H1 (cell line): ENCODE measurements around the gene OGFRL1. TPM values are rescaled to one million over a fixed set of nuclear protein-coding genes. Genes with fewer than 3 reads are reported as not detected.

Source experiments
- CTCF ChIA-PET: fragments of 300-600 bp; sonication (Branson Sonifier 250); formaldehyde crosslinking; loops from one replicate; lab custom pipeline; 2021; ENCODE audit not compliant: partially characterized antibody; lab: Charles Lee
- POLR2A ChIA-PET: fragments of 300-600 bp; sonication (Branson Sonifier 250); formaldehyde crosslinking; loops from one replicate; lab custom pipeline; 2021; ENCODE audit warnings: inconsistent platforms; ENCODE audit not compliant: partially characterized antibody; lab: Charles Lee
- DNase-seq, 2 experiments: peaks; one replicate each; pipeline versions ENCODE4 v3.0.0 to v3.0.0-alpha.2; 2010 to 2022; ENCODE audit warnings: low spot score in 2 of 2, low read depth in 1 of 2, mixed read lengths in 1 of 2
- FAIRE-seq: peaks from 2 replicates; lab custom pipeline; 2011; peaks lifted over from hg19 to GRCh38; lab: Jason Lieb, UNC
- H2AFZ ChIP-seq: 2 replicates; pipeline ENCODE4 v1.8.1; 2012; ENCODE audit warnings: low read length, inconsistent platforms
- H2AK5ac ChIP-seq: 2 replicates; pipeline ENCODE4 v1.6.1; 2013; ENCODE audit warnings: low read depth, low read length
- H2BK120ac ChIP-seq: replicated peaks from 2 replicates; pipeline ENCODE3; 2013; ENCODE audit warnings: low read depth, low read length, inconsistent platforms
- H2BK12ac ChIP-seq: 2 replicates; pipeline ENCODE4 v1.6.1; 2013; ENCODE audit warnings: low read depth, low read length
- H2BK15ac ChIP-seq: 2 replicates; pipeline ENCODE4 v1.6.1; 2013; ENCODE audit warnings: low read length
- H2BK20ac ChIP-seq: 2 replicates; pipeline ENCODE4 v1.6.1; 2013; ENCODE audit warnings: low read length
- H2BK5ac ChIP-seq: 2 replicates; pipeline ENCODE4 v1.6.1; 2013; ENCODE audit warnings: low read depth, low read length
- H3K14ac ChIP-seq: 2 replicates; pipeline ENCODE4 v1.6.1; 2013; ENCODE audit warnings: inconsistent platforms; ENCODE audit not compliant: insufficient read length
- H3K18ac ChIP-seq: 2 replicates; pipeline ENCODE4 v1.6.1; 2013; ENCODE audit warnings: low read length; ENCODE audit errors: extremely low read depth
- H3K23ac ChIP-seq: 2 replicates; pipeline ENCODE4 v1.6.1; 2013; ENCODE audit warnings: inconsistent platforms; ENCODE audit not compliant: insufficient read length
- H3K23me2 ChIP-seq: 2 replicates; pipeline ENCODE4 v1.6.1; 2013; ENCODE audit warnings: low read depth, low read length
- H3K27ac ChIP-seq: 2 replicates; pipeline ENCODE4 v1.6.1; 2011; ENCODE audit warnings: low read depth, low read length, inconsistent platforms
- H3K27me3 ChIP-seq, 4 experiments: replicated peaks in 1 of 4; 1 replicate in 1 of 4; 2 replicates in 3 of 4; pipeline versions ENCODE4 v1.6.1 to v1.8.1; 2011 to 2013; ENCODE audit warnings: low read length in 3 of 4, mild to moderate bottlenecking in 3 of 4, inconsistent platforms in 2 of 4, mixed read lengths in 2 of 4, moderate library complexity in 1 of 4; ENCODE audit not compliant: control insufficient read depth in 3 of 4, insufficient read depth in 3 of 4; ENCODE audit errors: extremely low read depth in 1 of 4
- H3K36me3 ChIP-seq, 4 experiments: 2 replicates each; pipeline versions ENCODE4 v1.6.1 to v1.8.1; 2011 to 2013; ENCODE audit warnings: mild to moderate bottlenecking in 4 of 4, low read length in 3 of 4, moderate library complexity in 2 of 4, control low read depth in 1 of 4, inconsistent platforms in 1 of 4; ENCODE audit not compliant: insufficient read depth in 4 of 4, control insufficient read depth in 2 of 4
- H3K4ac ChIP-seq: replicated peaks from 2 replicates; pipeline ENCODE3; 2013; ENCODE audit warnings: low read length, low read depth, mixed read lengths, inconsistent platforms; ENCODE audit not compliant: insufficient read length
- H3K4me1 ChIP-seq, 4 experiments: replicated peaks in 1 of 4; 1 replicate in 1 of 4; 2 replicates in 3 of 4; pipeline versions ENCODE4 v1.6.1 to v1.8.1; 2011 to 2013; ENCODE audit warnings: low read length in 3 of 4, inconsistent platforms in 2 of 4, mixed read lengths in 1 of 4; ENCODE audit not compliant: insufficient read depth in 4 of 4, control insufficient read depth in 3 of 4
- H3K4me2 ChIP-seq, 2 experiments: 2 replicates each; pipeline versions ENCODE4 v1.6.1 to v1.8.1; 2011 to 2013; ENCODE audit warnings: low read depth in 2 of 2, low read length in 2 of 2, control low read depth in 1 of 2, inconsistent platforms in 1 of 2, mild to moderate bottlenecking in 1 of 2; ENCODE audit not compliant: insufficient read depth in 1 of 2
- H3K4me3 ChIP-seq, 4 experiments: fragments of 200-600, 300-600 bp in 1 of 4; sonication (generic), shearing (Covaris generic), sonication (Bioruptor Twin) in 1 of 4; 2 replicates each; pipeline versions ENCODE4 v1.5.1 to v1.8.1; 2011 to 2016; ENCODE audit warnings: low read length in 4 of 4, low read depth in 3 of 4, control low read depth in 2 of 4, inconsistent platforms in 2 of 4, mild to moderate bottlenecking in 2 of 4, mixed read lengths in 1 of 4, moderate library complexity in 1 of 4; ENCODE audit not compliant: insufficient read depth in 2 of 4; ENCODE audit errors: extremely low read depth in 1 of 4
- H3K56ac ChIP-seq: replicated peaks from 2 replicates; pipeline ENCODE3; 2013; ENCODE audit warnings: low read depth, mild to moderate bottlenecking, mixed read lengths, low read length, inconsistent platforms; ENCODE audit not compliant: insufficient read length
- H3K79me1 ChIP-seq: 2 replicates; pipeline ENCODE4 v1.6.1; 2013; ENCODE audit warnings: low read depth, low read length, control low read depth
- H3K79me2 ChIP-seq, 2 experiments: 2 replicates each; pipeline versions ENCODE4 v1.6.1 to v1.8.1; 2012 to 2013; ENCODE audit warnings: low read length in 2 of 2, mild to moderate bottlenecking in 2 of 2, inconsistent platforms in 1 of 2; ENCODE audit not compliant: insufficient read depth in 2 of 2, control insufficient read depth in 1 of 2
- H3K9ac ChIP-seq, 4 experiments: replicated peaks in 1 of 4; 1 replicate in 1 of 4; 2 replicates in 3 of 4; pipeline versions ENCODE4 v1.6.1 to v1.8.1; 2011 to 2013; ENCODE audit warnings: low read depth in 3 of 4, low read length in 3 of 4, control low read depth in 2 of 4, mild to moderate bottlenecking in 2 of 4, moderate library complexity in 2 of 4, inconsistent platforms in 1 of 4; ENCODE audit errors: extremely low read depth in 1 of 4
- H3K9me3 ChIP-seq, 2 experiments: 2 replicates each; pipeline versions ENCODE4 v1.6.1 to v1.8.1; 2012 to 2013; ENCODE audit warnings: mild to moderate bottlenecking in 2 of 2, moderate library complexity in 2 of 2, control low read depth in 1 of 2, inconsistent platforms in 1 of 2, low read depth in 1 of 2, low read length in 1 of 2, mixed read lengths in 1 of 2; ENCODE audit not compliant: insufficient read depth in 2 of 2
- H4K20me1 ChIP-seq, 2 experiments: replicated peaks in 1 of 2; 2 replicates each; pipeline versions ENCODE3 to v1.8.1; 2011 to 2013; ENCODE audit warnings: inconsistent platforms in 2 of 2, low read length in 2 of 2, mild to moderate bottlenecking in 1 of 2; ENCODE audit not compliant: insufficient read depth in 2 of 2, control insufficient read depth in 1 of 2
- H4K5ac ChIP-seq: 2 replicates; pipeline ENCODE4 v1.6.1; 2013; ENCODE audit warnings: low read length, low read depth, mixed read lengths, inconsistent platforms; ENCODE audit not compliant: insufficient read length
- H4K8ac ChIP-seq: 2 replicates; pipeline ENCODE4 v1.8.0; 2013; ENCODE audit warnings: mild to moderate bottlenecking, moderate library complexity, low read length, inconsistent platforms; ENCODE audit not compliant: insufficient read depth; ENCODE audit errors: extremely low read depth
- H4K91ac ChIP-seq: replicated peaks from 2 replicates; pipeline ENCODE3; 2013; ENCODE audit warnings: low read length, mixed read lengths, inconsistent platforms; ENCODE audit not compliant: insufficient read length
- ATF3 ChIP-seq: IDR thresholded peaks from 2 replicates; pipeline ENCODE4 v1.6.1; 2011; ENCODE audit warnings: low read depth, mild to moderate bottlenecking, low read length; ENCODE audit not compliant: insufficient read depth
- BCL11A ChIP-seq, 2 experiments: IDR thresholded peaks; one replicate each; pipeline ENCODE4 v1.6.1; 2011; ENCODE audit warnings: low read depth in 2 of 2, low read length in 2 of 2, mild to moderate bottlenecking in 2 of 2
- CEBPB ChIP-seq: IDR thresholded peaks from 2 replicates; pipeline ENCODE4 v1.6.1; 2012; ENCODE audit warnings: low read depth, low read length
- CHD1 ChIP-seq: IDR thresholded peaks from 2 replicates; pipeline ENCODE4 v1.6.1; 2012; ENCODE audit warnings: low read depth, low read length, improper control_type of control experiment
- CREB1 ChIP-seq: IDR thresholded peaks from 2 replicates; pipeline ENCODE4 v1.6.1; 2012; ENCODE audit warnings: inconsistent platforms
- CTCF ChIP-seq, 3 experiments: IDR thresholded peaks; 1 replicate in 2 of 3; 2 replicates in 1 of 3; pipeline versions ENCODE4 v1.5.1 to v1.6.1; 2011; ENCODE audit warnings: low read length in 3 of 3, mild to moderate bottlenecking in 3 of 3, inconsistent platforms in 2 of 3, low read depth in 1 of 3, moderate library complexity in 1 of 3; ENCODE audit not compliant: insufficient read depth in 1 of 3; ENCODE audit errors: control extremely low read depth in 1 of 3
- E2F6 ChIP-seq: IDR thresholded peaks from 2 replicates; pipeline ENCODE4 v1.6.1; 2012; ENCODE audit warnings: inconsistent platforms
- HDAC2 ChIP-seq, 2 experiments: fragments of 300-600 bp in 1 of 2; sonication (generic) in 1 of 2; IDR thresholded peaks; 2 replicates each; pipeline ENCODE4 v1.6.1; 2011 to 2012; ENCODE audit warnings: low read depth in 2 of 2, low read length in 2 of 2, mild to moderate bottlenecking in 2 of 2, moderate library complexity in 2 of 2, borderline replicate concordance in 1 of 2, inconsistent platforms in 1 of 2
- KDM5A ChIP-seq: fragments of 200-600 bp; IDR thresholded peaks from 2 replicates; pipeline ENCODE4 v1.7.1; 2012; ENCODE audit warnings: mild to moderate bottlenecking, low read length, inconsistent platforms, mixed read lengths
- NANOG ChIP-seq: IDR thresholded peaks from 2 replicates; pipeline ENCODE4 v1.6.1; 2011; ENCODE audit warnings: low read length, low read depth, mild to moderate bottlenecking, inconsistent platforms; ENCODE audit not compliant: insufficient read depth, poor library complexity, severe bottlenecking
- TBP ChIP-seq: IDR thresholded peaks from 2 replicates; pipeline ENCODE4 v1.6.1; 2011; ENCODE audit warnings: low read depth, low read length, improper control_type of control experiment
- WGBS, 2 experiments: shearing (Covaris generic) in 1 of 2; methylation state at CpG; one replicate each; pipeline versions ENCODE4 v1.1.6 to v1.1.7; 2013 to 2015; ENCODE audit warnings: low lambda C conversion rate in 2 of 2, mixed read lengths in 2 of 2, inconsistent platforms in 1 of 2, low coverage in 1 of 2, missing lambda C conversion rate in 1 of 2; ENCODE audit not compliant: insufficient replicate concordance in 2 of 2, insufficient coverage in 1 of 2, insufficient read length in 1 of 2; ENCODE audit errors: extremely low coverage in 1 of 2, missing lambda C conversion rate in 1 of 2; 5-methylcytosine and 5-hydroxymethylcytosine counted together
- polyA plus RNA-seq, 7 experiments: library from polyadenylated mRNA; depleted of rRNA in 3 of 7; stranded (reverse) in 5 of 7; unstranded in 2 of 7; fragments of >200 nt in 5 of 7; fragments of 200-250 nt in 2 of 7; gene quantifications; 1 replicate in 5 of 7; 2 replicates in 1 of 7; 4 replicates in 1 of 7; pipeline versions ENCODE4 v1.2.1 to v1.2.3, GENCODE V29; 2011 to 2013; ENCODE audit warnings: missing spikeins in 2 of 7, mixed read lengths in 2 of 7
- total RNA-seq: library from RNA; stranded (reverse); fragmentation: NEBNext Ultra II Directional; extraction: Animal tissue kit (Norgen Biotek cat#: 25700); gene quantifications from 2 replicates; pipeline ENCODE4 v1.2.1, GENCODE V29; 2021

The OGFRL1 gene
- total and polyA plus RNA-seq, 2 of the 8 experiments (the other 6 are each of a cell fraction or from before 2014, with no cell fraction given), result 1.1 to 9.0 TPM

- no peak for DNase-seq
- H4K8ac ChIP-seq, result no peak overlapping the region; the same call in 1 of the 2 replicates
- no peak overlapping the region for H3K4me3 ChIP-seq
- ChIA-PET CTCF (no interaction called here), POLR2A (no interaction called here)
- FAIRE-seq, result no peak
- no peaks in the 10 kb centered on the region for H3K27me3 ChIP-seq
- H2BK120ac ChIP-seq, result no peak overlapping the region
- no peak overlapping the region for H2BK15ac ChIP-seq
- H3K36me3 ChIP-seq, result no peaks in the 10 kb centered on the region
- no peak overlapping the region for H3K4me2 ChIP-seq
- H3K4ac ChIP-seq, result no peak overlapping the region
- H3K14ac ChIP-seq, result no peak overlapping the region
- H3K79me1 ChIP-seq, result no peaks in the 10 kb centered on the region
- H3K79me2 ChIP-seq, result no peaks in the 10 kb centered on the region
- H4K20me1 ChIP-seq, result no peaks in the 10 kb centered on the region
- H3K27ac ChIP-seq, result no peak overlapping the region
- H3K9ac ChIP-seq, result no peak overlapping the region
- no peak overlapping the region for H3K23ac ChIP-seq
- no peak overlapping the region for H2BK20ac ChIP-seq
- WGBS, 2 experiments, result 80% methylated on average over 1 of the region's 7 CpGs; no CpG with 5 or more reads in 1 of the 2 experiments
- H2BK5ac ChIP-seq, result no peak overlapping the region
- H3K4me1 ChIP-seq, result no peaks in the 10 kb centered on the region
- no peak overlapping the region for H4K5ac ChIP-seq
- H2AFZ ChIP-seq, result no peak overlapping the region
- peaks cover 3 to 19% of the 10 kb centered on the region in 2 experiments; a peak in 2 of 4 replicates for H3K9me3 ChIP-seq
- no peak overlapping the region for H3K18ac ChIP-seq
- no peak overlapping the region for H2BK12ac ChIP-seq
- H3K56ac ChIP-seq, result no peak overlapping the region
- no peak overlapping the region for H2AK5ac ChIP-seq
- H3K23me2 ChIP-seq, result no peaks in the 10 kb centered on the region
- no peak overlapping the region for H4K91ac ChIP-seq
- TF ChIP-seq HDAC2 (IDR thresholded peaks at IDR 0.05; ENCODE audit: borderline replicate concordance in 1 of 2, low read depth in 2 of 2, low read length in 2 of 2) (no peak), CREB1 (no peak), E2F6 (no peak), CTCF (IDR thresholded peaks at IDR 0.05; ENCODE audit: control extremely low read depth in 1 of 3, insufficient read depth in 1 of 3, low read depth in 1 of 3, low read length in 3 of 3) (no peak), CHD1 (no peak), TBP (no peak), NANOG (no peak), CEBPB (no peak), ATF3 (no peak), KDM5A (no peak), BCL11A (IDR thresholded peaks at IDR 0.05; ENCODE audit: low read depth in 2 of 2, low read length in 2 of 2) (no peak)
Measured at GRCh38 chr6:71262914-71263313, 25.7 kb upstream of the OGFRL1 start.
